Gastroesophageal sphincter (tissue), 3 donors: ENCODE measurements around the gene MARCO.

Source experiments
- POLR2A ChIP-seq, 2 donors: fragments of 450-650 bp; IDR thresholded peaks; one replicate each; pipeline ENCODE4 v1.6.1; 2017; ENCODE audit warnings: antibody characterized with exemption in 2 of 2, mild to moderate bottlenecking in 2 of 2, moderate library complexity in 1 of 2
- TF ChIP-seq, protein P1 (sequence below), 4 experiments: fragments of 200-600 bp in 2 of 4; fragments of 450-650 bp in 2 of 4; sonication (generic) in 1 of 4; IDR thresholded peaks; one replicate each; pipeline ENCODE4 v1.5.1; 2017 to 2019; ENCODE audit warnings: antibody characterized with exemption in 4 of 4, mild to moderate bottlenecking in 2 of 4, moderate library complexity in 2 of 4

DNA sequence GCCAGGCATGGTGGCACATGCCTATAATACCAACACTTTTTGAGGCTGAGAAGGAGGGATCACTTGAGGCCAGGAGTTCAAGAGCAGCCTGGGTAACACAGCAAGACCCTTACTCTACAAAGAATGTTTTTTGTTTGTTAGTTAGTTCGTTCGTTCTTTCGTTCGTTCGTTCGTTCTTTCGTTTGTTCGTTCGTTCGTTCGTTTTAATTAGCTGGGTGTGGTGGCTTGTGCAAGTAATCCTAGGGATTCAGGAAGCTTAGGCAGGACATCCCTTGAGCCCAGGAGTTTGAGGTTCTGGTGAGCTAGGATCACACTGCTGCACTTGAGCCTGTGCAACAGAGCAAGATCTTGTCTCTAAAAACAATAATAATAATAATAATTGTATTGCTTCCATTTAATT, 98.7 kb downstream of the MARCO start:
- TF ChIP-seq, protein P1, sequence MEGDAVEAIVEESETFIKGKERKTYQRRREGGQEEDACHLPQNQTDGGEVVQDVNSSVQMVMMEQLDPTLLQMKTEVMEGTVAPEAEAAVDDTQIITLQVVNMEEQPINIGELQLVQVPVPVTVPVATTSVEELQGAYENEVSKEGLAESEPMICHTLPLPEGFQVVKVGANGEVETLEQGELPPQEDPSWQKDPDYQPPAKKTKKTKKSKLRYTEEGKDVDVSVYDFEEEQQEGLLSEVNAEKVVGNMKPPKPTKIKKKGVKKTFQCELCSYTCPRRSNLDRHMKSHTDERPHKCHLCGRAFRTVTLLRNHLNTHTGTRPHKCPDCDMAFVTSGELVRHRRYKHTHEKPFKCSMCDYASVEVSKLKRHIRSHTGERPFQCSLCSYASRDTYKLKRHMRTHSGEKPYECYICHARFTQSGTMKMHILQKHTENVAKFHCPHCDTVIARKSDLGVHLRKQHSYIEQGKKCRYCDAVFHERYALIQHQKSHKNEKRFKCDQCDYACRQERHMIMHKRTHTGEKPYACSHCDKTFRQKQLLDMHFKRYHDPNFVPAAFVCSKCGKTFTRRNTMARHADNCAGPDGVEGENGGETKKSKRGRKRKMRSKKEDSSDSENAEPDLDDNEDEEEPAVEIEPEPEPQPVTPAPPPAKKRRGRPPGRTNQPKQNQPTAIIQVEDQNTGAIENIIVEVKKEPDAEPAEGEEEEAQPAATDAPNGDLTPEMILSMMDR (IDR thresholded peaks at IDR 0.05), result no peak
- no peak for TF ChIP-seq POLR2A (IDR thresholded peaks at IDR 0.05)
